Fibroblast of lung (primary cell): ENCODE data around the gene KNDC1.

Experiments used
- CTCF ChIP-seq, 2 donors: IDR thresholded peaks in 1 of 2; conservative IDR thresholded peaks in 1 of 2; 1 replicate in 1 of 2; 2 replicates in 1 of 2; pipeline ENCODE4 v1.5.1; 2011 to 2012; ENCODE audit warnings: low read length in 2 of 2, control low read depth in 1 of 2, inconsistent platforms in 1 of 2, low read depth in 1 of 2, mild to moderate bottlenecking in 1 of 2
- EZH2 ChIP-seq: IDR thresholded peaks from 2 replicates; pipeline ENCODE4 v1.5.1; 2012; ENCODE audit warnings: low read length, control low read depth, mild to moderate bottlenecking; ENCODE audit errors: missing control alignments

- TF ChIP-seq CTCF (conservative IDR thresholded peaks at IDR 0.05 in 1 of 2, IDR thresholded peaks at IDR 0.05 in 1 of 2; ENCODE audit: low read depth in 1 of 2, low read length in 2 of 2), result no peak
- TF ChIP-seq EZH2, result no peak
Observed at GRCh38 chr10:133129071-133129858, 30.8 kb upstream of the KNDC1 start.
